HG02759 (cell line): ENCODE measurements around the gene SLC9A9.
A peak's percentile ranks its signal among the peaks of the same experiment; 100 is the strongest.
"Not testable (repeated sequence)": the region's sequence is repeated elsewhere in the genome, so short reads cannot be mapped to it uniquely, and the experiment has no call there.

Experiments used
- ATAC-seq: cut with Tn5 transposase; IDR thresholded peaks from one replicate; pipeline ENCODE4 v1.9.1; 2021; ENCODE audit warnings: mild to moderate bottlenecking, moderate library complexity; ENCODE audit not compliant: unreplicated experiment

SLC9A9 gene

DNA sequence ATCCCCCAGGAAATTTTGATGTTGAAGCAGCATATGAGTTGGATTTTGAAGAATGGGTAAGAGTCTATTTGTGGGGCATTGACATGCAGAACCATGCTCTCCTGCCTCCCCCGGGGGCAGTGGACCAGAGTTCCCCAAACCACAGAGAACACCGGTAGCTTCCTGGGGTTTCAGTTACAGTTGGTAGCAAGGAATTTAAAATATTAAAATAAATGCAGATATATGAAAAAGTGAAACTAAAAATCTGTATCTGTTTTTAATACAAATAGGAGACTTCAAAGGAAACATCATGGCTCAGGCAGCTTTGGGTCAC lies 37.4 kb downstream of the SLC9A9 start:
- ATAC-seq: no peak

DNA sequence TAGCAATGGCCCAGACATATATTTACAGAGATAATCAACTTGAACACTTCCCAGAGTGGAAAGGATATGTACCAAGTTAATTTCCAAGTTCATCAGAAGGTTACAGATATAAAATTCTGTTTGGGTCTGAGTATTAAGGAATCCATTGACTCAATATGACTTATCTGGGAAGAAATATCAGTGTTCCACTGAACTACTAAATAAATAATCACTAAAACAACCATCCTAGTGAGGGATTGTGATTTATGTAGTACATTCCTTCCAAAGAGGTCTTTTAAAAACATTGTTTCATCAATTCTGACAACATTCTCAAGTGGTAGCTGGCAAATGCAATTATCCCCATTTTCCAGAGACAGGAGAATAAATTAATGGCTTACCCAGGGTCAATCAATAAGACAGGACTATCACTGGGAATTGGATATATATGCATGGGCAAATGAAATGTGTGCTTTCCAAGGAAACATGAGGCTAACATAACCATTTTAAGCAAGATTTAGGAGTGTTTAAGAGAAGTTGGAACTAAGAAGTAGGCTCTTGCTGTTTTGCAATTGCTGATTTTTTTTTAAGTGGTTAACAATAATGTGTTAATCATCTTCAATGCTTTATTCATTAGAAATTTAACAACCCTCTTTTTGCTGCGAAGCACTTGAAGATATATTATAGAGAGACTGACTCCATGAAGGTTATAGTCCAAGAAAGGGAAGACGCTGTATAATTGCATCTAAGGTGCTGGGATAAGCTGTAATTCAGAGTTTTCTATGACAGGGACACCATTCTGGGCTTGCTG lies 37.9 kb downstream of the SLC9A9 start:
- ATAC-seq: no peak

DNA sequence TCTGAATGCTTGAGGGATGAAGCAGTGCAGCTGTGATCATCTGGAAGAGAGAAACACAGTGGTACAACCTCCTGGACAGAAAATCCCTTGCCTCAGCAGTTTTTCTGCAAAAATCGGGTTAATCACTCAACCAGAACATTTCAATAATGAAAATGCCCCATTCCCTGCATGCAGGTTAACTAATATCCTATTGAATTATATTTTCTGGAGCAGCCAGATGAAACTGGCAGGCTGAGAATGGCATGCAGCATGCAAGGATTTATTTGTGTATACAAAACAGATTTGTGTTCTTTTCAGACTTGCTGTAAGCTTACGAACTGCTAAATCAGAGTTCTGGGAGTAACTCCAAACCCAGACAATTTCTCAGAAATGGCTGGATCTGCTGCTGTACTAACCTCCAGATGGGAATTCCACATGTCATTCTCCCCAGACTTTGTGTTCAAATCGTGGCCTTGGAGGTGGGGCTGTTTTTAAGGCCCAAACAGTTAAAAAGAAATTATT lies 39.1 kb downstream of the SLC9A9 start:
- ATAC-seq: no peak

DNA sequence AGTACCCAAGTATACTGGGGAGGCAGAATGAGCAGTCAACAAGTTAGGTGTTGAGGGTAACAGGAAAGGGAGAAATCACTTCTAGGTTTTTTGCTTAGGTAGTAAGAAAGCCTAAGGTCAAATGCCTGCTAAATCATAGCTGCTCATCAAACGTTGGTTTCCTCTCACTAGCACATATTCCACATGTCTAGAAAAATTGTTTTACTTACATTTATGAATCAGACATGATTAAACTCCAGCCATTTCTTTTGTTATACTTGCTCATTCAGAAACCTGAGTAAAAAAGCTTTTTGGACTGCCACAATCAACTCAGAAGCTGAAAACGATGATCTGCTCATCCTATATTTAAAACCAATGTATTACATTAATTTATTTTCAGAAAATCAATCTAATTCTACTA lies 40.2 kb downstream of the SLC9A9 start:
- no peak for ATAC-seq

DNA sequence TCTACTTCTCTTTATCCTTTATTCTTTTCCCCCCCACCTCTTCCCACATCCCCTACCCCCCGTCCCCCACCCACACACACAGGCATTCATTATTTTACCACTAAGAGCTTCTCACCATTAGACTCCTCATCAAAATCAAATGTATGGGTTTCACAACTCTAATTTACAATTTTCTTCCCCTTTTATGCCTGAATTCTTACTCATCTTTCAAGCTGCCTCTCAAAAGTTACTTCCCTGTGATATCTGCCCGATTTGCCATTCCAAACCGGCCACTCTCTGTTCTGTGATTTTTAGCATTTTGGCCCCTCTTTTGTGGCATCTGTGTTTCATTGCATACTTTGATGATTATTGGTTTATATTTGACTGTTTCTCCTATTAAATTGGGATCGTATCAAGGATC lies 42.2 kb downstream of the SLC9A9 start:
- ATAC-seq: no peak

DNA sequence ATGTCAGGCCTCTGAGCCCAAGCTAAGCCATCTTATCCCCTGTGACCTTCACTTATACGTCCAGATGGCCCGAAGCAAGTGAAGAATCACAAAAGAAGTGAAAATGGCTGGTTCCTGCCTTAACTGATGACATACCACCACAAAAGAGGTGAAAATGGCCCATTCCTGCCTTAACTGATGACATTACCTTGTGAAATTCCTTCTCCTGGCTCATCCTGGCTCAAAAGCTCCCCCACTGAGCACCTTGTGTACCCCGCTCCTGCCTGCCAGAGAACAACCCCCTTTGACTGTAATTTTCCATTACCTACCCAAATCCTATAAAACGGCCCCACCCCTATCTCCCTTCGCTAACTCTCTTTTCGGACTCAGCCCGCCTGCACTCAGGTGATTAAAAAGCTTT lies 42.8 kb downstream of the SLC9A9 start:
- not testable (repeated sequence) for ATAC-seq

DNA sequence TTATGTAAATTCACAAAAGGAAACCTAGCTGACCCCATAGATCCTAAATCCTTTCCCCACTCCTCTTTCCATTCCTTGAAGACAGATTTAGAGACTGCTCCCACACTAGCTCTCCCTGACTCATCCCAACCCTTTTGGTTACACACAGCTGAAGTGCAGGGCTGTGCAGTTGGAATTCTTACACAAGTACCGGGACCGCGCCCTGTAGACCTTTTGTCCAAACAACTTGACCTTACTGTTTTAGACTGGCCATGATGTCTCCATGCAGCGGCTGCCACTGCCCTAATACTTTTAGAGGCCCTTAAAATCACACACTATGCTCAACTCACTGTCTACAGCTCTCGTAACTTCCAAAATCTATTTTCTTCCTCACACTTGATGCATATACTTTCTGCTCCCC lies 47.2 kb downstream of the SLC9A9 start:
- ATAC-seq: not testable (repeated sequence)

DNA sequence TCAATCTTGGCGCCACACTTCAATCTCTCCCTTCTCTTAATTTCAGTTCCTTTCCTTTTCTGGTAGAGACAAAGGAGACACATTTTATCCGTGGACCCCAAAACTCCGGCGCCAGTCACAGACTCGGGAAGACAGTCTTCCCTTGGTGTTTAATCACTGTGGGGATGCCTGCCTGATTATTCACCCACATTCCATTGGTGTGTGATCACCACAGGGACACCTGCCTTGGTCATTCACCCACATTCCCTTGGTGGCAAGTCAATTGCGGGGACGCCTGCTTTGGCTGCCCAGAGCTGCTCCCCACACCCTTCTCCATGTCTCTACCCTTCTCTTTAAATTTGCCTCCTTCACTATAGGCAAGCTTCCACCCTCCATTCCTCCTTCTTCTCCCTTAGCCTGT lies 50.1 kb downstream of the SLC9A9 start:
- not testable (repeated sequence) for ATAC-seq

DNA sequence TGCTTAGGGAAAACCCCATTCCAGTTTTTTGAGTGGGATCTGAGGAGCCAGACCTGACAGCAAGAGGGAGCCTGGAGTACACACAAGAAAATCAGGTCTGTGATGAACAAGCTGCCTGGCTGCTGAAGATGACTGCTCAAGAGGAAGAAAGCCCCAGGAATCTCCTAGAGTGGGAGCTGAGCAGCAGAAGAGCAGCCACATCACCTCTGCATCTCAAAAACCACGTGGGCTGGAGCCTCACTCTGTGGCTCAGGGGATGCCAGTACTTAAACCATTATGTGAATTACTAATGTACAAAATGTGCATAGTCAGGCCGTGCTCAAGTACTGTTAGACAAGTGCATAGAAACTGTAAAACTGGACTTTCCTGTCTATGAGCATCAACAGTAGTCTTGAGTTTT lies 52.4 kb downstream of the SLC9A9 start:
- no peak for ATAC-seq

DNA sequence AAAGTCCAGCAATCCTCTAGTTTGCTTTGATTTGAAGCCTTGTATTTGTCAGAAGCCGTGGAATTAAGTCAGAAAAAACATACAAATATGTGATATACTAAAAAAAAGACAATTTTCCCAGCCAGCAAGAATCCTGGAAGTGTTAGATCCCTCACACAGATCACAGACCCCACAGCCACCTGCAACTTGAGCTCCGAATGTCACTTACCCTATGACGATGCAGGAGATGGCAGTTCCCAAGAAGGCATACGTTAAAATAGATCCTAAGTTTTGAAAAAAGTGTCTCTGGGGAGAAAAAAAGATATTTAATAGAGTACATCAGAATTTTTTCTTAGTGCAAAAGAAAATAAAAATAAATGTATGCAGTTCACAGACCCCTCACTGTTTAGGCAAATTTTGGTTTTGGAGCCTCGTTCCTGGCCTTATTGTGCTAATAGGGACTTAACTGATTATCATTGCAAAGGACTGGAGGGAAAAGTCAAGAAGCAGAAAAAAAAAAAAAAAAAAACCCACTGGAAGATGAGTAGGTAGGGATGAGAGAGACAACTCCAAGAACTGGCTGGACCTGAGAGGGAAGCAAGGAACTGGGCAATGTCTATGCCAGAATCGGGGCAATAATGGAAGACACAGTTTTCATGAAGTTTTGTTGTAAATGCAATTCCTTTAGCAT lies 53.3 kb downstream of the SLC9A9 start:
- no peak for ATAC-seq

DNA sequence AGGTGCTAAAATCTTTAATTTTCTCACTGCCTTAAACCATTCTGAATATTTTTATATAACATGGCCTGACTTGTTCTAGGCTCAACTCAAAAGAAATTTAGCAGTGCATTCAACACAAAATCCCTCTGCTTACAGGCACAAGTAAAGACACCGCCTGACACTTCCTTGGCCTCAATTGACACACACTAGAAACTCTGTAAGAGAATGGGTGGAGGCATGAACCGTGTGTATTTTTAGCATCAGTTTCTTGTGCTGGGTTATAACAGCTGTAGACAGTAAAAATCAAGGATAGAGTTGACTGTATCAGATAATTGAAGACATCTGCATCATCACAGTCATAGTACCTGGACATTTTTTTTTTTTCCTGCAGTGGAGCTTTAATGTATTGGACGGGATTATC lies 54.3 kb downstream of the SLC9A9 start:
- no peak for ATAC-seq

DNA sequence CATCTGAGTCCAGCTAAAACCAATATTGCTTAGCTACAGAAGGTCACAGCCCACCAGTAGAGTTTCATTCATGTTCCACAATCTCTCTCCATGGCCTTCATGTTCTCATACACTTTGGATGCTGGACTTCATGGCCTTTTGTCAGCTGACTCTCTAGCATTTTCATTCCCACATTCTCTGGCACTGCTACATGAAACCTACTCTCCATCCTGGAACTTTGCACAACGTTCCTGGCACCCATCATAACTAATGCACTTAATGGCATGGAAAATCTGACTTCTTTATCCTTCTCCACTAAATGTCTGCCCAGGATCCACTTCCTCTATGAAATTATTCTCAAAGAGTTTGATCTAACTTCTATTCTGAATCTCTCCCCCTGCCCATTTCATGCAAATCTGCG lies 56.9 kb downstream of the SLC9A9 start:
- no peak for ATAC-seq

DNA sequence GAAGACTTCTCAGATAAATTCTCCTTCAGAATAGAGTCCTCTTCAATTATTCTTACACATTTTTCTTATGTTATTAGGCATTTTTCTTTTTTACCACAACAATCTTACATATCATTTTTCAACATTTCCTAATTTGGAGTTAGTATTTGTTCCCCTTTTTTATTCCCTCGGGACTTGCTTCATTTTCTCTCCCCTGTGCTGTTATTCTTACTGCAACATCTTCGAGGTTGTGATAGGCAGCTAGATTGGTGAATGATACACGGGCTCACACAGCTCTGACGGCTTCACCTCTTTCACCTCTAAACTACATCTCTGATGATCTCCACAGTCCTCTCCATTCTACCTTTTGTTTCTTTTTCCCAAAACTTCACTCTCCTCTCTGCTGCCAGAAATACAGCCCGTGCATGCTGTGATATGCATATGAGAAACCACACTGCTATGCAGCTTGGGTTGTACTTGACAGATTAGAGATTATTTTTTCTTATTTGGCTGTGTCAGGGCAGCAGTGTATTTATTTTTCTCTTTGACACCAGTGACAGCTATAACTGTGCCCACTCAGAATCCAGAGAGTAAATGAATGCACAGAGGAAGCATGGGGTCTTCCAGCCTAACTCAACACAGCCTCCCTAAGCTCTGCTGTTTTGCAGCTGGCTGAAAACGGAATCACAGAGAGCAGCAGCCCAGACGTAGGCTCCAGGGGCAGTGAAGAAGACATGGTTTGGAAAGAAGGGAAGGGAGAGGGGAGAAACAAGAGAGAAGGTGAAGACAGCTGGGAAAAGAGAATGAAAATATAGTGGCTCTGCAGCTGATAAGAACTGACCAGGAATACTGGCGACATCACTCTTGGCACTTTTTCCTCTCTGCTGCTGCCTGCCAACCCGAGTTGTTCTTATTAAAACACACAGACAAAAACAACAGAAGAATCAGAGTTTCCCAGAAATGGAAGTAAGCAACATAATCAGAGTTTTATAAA lies 61.8 kb downstream of the SLC9A9 start:
- ATAC-seq: no peak

DNA sequence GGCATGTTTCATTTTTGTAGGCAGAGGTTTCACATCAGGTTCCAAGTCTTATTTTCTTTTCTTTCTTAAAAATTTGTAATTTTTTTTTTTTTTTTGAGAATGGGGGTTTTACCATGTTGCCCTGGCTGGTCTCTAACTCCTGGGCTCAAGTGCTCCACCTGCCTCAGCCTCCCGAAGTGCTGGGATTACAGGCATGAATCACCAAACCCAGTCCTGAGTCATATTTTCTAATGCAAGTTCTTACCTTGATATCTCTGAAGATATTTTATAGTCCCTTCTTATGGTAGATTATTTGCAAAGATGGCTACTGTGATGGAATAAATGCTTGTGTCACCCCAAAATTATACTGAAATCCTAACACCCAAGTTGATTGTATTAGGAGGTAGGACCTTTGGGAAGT lies 63.8 kb downstream of the SLC9A9 start:
- ATAC-seq: no peak

DNA sequence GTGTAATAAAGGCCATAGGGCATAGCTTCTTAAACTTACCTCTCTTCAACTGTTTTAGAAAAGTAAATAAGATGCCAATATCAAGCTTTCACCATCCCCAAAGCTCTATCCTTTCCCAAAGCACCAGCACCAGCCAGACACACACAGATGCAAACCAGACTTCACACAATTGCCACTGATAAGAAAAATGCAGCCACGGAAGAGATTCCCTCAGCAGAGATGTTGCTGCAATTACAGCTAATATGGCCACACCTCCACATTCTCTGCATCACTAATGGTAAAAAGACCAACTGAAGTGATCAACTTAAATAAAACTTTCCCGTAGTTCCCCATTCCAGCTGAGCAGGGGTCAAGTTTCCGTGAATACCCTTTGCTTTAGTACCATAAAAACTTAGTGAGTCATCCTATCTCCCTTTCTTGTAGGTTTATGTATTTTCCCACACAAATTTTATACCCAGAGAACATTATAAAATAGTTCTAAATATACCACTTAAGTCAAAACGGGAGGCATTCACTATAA lies 64.4 kb downstream of the SLC9A9 start:
- no peak for ATAC-seq

DNA sequence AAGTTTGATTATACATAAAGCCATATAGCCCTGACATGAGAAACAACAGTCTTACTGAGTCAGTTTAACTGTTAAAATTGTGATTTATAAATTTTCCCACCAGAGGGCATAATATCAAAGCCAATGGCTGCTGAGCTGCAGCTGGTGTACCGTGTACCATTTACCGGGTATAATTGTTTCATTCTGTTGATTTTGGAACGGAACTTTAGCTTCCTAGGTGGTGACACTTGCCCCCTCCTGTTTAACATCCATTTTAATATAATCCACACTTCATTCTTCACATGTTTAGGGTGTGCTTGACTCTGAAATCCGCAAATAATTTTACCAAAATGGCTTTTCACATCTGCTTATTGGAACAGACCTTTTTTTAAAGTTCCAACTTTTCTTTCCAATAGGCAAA lies 72.8 kb downstream of the SLC9A9 start:
- peak; percentile 98 for ATAC-seq

DNA sequence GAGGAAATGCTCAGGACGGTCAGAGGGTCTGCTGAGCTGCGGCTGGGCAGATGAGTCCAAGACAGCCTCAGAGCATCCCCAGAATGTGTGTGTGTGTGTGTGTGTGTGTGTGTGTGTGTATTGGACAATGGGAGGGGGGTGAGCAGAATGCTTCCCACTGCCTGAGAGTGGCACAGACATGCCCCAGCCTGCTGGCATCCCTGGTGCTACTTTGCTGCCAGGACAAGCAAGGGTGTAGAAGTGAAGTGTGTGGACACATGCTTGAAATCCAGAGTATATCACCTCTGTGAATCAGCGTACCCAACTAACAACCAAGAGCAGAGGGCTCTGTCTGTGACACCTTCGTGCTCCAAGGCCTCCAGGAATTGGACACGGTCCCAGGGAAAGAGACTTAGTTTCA lies 76.3 kb downstream of the SLC9A9 start:
- no peak for ATAC-seq

DNA sequence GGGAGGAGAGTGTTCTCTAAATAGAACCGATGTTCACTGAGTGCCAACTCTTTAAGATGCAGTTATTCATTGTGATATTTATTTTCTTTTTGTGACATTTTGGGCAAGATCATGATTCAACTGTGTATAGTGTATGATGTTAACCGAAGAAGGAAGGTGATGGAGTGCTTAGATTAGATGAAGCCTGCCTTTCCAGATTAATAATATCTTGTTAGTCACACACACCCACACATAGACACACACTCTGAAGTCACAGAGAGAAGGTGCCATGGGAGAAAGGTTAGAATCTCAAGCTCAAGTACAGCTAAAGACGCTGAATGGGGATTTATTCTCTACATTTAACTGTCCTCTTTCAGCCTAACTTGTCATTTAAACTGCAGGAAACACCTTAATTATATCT lies 77.0 kb downstream of the SLC9A9 start:
- no peak for ATAC-seq

DNA sequence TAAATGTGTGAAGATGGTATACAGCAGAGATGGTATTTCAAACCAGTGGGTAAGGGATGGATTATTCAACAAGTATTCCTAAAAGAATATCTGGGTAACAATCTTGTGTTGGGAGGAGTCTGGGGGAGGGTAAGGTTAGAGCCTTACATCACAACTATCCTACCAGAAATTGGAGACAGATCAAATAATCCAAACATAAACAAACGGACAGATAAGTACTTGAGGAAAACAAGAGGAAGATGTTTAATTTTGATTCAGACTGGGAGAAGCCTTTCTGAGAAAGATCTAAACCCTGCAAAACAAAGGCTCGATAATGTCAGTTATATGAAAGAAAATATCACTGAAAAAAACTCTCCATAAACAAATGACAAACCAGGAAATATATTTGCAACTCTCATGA lies 77.9 kb downstream of the SLC9A9 start:
- ATAC-seq: no peak

DNA sequence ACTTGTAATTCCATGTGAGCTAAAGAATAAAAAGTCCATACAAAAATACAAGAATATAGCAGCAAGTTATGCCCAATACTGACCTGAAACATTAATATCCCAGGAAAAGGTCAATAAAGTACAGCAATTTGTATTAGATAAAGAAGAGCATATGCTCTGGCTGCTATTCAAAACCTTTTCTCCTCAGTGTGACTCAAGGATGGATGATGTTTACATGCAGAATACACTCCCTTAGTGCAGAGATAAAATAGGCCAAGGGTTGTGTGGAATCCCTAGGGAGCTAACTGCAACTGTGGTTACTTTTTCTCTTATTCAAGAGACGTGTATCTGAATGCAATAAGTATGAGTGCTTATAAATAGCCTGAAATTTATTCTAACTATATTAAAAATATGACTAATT lies 78.7 kb downstream of the SLC9A9 start:
- no peak for ATAC-seq

DNA sequence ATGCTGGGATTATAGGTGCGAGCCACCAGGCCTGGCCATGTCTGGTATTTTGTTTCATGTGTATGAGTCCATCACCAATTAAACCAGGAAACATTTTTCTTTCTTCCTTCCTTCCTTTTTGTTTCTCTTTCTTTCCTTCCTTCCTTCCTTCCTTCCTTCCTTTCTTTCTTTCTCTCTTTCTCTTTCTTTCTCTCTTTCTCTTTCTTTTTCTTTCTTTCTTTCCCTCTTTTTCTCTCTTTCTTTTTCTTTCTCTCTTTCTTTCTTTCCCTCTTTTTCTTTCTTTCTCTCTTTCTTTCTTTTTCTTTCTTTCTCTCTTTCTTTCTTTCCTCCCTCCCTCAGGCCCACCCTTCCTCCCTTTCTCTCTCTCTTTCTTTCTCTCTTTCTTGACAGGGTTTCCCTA lies 83.4 kb downstream of the SLC9A9 start:
- no peak for ATAC-seq
